GM19240 (cell line): Measurements from ENCODE around the gene DOK4.
"Not testable (repeated sequence)": the region's sequence is repeated elsewhere in the genome, so short reads cannot be mapped to it uniquely, and the experiment has no call there.

Experiments
- DNase-seq: peaks from one replicate; pipeline ENCODE4 v3.0.0; 2011; ENCODE audit warnings: low spot score; ENCODE audit not compliant: insufficient read length

The DOK4 gene

DNA sequence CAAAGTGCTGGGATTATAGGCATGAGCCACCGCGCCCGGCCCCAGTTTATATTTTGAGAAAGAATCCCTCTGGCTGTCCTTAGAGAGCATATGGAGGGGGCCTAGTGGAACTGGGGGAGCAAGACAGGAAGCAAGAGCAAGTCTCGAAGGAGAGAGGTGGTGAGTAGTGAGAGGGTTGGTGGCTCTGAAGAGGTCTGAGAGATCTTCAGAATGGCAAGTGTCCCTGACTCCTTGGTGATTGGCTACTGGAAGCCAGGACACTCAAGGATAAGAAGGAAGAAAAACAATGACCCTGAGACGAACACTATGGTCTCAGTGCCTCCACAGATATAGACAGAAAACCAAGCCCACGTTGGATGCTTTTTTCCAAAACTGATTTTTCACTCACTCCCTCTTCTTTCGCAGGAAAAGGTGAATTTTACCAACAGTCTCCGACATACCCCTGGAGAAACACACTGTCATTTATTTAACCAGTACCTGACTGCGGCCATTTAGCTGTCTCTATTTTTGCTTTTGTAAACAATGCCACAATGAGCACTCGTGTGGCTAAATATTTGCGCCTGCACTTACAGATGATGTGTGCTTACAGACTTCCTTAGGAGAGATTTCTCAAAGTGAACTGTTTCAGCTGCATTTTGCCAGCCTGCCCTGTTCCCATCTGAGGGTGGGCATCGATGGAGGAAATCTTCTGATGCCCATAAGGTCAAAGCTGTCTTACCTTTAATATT is 15.9 kb upstream of the DOK4 start:
- DNase-seq = no peak

DNA sequence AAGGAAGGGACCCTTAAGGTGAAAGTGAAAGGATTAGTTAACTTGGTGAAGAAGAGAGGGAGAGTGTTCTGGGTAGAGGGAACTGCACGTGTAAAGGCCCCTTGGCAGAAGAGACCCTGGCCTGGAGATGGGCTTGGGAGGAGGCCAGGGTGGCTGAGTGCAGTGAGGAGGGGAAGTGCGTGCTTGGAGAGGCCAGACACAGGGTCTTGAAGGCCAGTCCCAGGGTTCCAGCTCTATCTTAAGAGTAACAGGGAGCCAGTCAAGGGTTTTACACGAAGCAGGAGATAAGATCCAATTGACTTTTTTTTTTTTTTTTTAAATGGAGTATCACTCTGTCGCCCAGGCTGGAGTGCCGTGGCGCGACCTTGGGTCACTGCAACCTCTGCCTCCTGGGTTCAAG is 15.2 kb upstream of the DOK4 start:
- DNase-seq = no peak

DNA sequence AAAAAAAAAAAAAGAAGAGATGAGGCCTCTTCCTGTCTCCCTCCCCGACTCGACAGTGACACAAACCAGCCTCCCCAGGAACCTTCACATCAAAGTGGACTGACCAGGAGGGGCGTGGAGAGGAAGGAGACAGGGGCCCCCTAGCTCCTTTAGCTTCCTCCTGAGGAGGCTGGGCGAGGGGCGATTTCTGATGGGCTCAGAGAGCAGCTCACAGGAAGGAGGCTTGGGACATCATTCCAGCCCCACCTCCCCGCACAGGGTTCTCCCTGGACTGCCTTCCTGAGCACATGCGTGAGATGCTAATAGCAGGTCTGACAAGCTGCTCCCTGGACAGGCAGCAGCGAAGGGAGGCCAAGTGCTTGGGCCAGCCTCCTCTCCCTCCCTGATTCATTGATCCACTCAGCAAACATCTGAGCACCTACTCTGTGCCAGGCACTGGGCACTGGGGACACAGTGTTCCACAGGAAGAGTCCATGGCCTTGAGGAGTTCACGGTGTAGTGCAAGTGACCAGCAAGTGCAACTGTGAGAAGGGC is 14.4 kb upstream of the DOK4 start:
- no peak for DNase-seq

DNA sequence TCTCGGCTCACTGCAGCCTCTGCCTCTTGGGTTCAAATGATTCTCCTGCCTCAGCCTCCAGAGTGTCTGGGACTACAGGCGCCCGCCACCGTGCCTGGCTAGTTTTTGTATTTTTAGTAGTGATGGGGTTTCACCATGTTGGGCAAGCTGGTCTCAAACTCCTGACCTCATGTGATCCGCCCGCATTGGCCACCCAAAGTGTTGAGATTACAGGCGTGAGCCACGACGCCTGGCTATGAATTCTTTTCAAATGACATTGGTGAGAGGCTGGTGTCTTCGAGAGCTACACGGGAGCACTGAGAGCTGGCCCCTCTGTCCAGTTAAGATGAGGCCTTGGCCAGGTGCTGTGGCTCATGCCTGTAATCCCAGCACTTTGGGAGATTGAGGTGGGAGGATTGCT is 13.6 kb upstream of the DOK4 start:
- not testable (repeated sequence) for DNase-seq

DNA sequence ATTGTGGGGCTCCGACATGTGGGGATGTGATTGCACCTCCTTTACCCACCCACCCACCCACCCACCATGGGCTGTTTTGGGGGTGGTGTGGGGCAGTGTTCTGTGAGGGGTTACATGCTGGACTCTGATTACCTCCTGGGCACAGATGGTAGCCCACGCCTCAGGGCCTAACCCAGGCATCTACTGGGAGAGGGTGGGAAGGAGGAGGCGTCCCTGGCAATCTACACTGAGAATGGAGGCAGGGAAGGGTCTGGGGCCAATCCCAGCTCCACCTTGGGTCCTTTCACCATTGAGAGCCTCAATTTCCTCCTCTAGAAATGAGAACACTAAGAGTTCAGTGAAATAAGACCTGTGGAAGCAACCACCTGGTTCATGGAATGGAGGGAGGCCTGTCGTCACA is 11.7 kb upstream of the DOK4 start:
- no peak for DNase-seq

DNA sequence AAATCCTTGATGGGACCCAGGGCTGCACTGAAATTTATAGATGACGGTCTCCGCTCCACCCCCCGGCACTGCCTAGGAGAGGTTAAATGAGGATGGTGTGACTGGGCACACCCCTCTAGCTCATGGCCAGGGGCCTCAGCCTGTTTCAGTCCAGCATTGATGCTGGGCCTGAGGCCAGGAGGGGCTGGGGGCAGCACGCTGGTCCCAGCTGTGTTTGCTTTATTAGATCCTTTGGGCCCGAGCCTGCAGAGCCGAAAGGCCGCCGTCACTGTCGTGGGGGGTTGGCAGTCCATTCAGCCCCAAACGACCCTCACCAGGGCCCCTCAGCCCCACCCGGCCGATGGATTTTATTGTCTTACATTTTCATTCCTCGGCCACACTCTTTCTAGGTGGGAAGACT is 10.8 kb upstream of the DOK4 start:
- no peak for DNase-seq

DNA sequence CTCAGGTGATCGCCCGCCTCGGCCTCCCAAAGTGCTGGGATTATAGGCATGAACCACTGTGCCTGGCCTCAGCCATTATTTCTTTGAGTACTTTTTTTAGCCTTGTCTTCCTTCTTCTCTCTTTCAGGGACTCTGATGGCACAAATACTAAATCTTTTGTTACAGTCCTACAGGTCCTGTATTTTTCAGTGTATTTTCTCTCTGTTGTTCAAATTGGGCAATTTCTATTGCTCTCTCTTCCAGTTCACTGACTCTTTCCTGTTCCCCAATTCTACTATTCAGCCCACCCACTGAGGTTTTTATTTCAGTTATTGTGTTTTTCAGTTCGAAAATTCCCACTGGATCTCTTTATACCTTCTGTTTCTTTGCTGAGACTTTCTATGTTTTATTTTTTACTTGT is 7.5 kb upstream of the DOK4 start:
- DNase-seq = no peak

DNA sequence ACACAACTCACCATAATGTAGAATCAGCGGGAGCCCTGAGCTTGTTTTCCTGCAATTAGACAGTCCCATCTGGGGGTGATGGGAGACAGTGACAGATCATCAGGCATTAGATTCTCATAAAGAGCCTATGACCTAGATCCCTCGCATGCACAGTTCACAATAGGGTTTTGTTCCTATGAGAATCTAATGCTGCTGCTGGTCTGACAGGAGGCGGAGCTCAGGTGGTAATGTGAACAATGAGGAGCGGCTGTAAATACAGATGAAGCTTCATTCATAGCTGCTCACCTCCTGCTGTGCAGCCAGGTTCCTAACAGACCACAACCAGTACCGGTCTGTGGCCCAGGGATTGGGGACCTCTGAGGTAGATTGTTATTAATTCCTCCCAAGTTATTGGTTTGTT is 2.9 kb upstream of the DOK4 start:
- no peak for DNase-seq

DNA sequence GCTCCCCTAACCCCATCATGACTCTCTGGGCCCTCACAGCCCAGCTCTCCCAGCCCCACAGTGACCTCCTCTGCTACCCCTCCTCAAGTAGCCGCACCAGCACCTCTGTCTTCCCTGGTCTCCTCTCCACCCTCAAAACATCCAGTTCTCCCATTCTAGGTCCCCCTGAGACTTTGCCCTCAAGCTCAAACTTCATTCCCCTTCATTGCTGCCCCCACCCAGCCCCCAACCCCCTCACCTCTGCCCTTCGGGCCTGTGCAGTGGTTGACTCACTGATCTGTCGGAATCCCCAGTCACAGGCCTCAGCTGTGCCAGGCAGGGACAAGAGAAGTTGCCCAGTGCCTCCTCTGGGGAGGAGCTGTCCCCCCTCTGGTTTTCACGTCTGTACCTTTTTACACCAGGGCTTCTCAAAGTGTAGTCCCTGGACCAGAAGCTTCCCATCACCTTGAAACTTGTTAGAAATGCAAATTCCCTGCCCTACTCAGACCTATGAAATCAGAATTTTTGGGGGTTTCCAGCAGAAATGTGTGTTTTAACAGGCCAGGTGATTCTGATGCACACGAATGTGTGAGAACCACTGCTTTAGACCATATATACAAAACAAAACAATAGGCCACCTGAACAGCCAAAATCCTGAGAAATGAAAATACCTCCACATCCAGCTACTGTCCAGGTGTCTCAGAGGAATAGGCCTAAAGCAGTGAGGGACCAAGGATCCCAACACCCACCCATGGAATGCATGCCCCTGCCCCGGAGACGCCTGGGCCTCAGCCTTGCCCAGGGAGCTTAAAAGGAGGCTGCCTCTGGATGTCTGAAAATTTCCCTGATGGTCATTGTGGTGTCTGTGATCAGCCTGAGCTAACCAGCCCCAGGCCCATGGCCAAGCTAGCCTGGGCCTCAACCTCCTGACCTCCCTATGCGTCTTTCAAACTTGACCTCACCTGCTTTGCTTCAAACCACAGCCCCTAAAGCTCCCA is 853 bp upstream of the DOK4 start:
- no peak for DNase-seq

DNA sequence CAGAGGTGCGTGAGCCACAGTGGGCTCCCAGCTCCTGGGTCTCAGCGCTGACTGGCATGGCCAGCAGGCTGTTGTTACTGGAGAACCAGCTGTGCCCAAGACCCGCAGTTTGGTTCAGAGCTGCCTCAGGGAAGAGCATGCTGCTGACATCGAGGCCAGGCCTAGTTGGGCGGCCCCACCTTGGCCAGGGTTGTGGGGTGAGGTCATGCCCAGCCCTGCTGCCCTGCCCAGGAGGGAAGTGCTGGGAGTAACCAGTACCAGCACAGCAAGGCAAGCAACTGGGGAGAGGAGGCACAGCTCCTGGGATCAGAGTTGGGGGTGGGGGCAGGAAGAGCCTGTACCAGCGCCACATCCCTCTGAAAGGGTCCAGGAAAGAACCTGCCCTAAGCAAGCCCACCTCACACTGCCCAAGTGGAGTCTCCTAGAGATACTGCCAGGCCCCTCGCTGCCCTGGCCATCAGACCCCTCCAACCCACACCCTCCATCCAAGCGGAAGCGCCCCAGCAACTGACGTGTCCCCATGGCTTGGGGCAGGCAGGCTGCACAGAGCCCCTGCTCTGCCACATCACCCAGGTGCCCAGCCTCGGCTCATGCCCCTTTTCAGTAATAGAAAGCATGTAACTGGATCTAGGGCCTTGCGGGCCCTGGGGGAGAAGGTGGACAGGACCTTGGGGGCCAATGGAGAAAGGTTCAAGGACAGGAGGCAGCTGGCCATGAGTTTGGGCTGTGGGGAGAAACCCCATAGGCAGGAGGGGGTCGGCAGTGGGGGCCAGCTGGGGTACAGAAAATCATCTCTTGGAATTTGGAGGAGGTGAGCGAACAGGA is 990 bp downstream of the DOK4 start:
- no peak for DNase-seq

DNA sequence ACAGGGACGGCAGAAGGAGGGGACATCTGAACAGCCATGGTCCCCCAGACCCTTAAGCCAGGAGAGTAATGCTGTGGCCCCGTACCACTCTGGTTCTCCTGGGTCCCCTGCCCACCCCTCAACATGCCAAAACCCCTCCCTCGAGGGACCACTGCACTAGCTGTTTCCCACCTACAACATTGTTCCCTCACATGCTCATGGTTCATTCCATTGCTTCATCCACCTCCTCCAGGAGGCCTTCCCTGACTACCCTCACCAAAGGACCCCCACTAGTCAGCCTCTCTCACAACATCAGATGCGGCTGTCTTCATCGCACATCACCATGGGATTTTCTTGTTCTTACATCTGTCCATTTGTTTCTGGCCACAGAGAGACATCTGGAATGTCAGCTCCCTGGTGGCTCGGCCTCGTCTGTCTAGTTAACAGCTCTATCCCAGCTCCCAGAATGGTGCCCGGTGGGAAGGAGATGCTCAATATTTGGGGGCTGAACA is 1.7 kb downstream of the DOK4 start:
- no peak for DNase-seq

DNA sequence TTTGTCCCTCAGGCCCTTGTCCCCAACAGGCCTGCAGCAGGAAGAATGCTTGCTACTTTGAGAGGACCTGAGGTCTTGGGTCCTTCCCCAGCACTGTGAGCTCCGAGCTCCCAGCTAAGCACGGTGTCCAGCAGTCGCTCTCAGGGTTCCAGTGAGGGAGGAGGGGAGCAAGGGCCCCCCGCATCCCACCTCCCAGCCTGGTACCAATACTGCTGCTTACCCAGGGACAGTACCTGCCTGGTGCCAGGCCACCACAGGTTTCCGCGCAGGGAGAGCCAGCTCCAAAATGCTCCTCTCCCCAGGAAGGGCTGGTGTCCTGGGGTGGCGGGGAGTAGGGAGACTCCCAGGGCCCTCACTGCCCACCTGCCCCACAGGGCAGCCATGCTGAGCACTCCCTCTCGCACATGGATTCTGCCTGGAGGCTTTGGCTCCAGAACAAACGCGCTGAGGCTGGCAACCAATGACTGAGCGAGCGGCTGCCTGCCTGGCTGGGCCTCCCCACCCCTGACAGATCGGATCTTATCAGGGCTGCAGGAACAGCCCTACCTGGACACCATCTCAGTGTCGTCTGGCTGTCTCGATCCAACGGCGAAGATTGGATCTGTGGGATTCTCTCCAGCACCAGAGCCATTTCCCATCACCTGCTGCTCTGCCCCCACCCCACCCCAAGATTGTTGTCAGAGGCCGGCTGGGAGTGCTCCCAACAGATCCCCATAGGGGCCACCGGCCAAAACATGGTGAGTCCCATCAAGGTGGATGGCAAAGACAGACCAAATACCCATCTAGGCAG is 2.4 kb downstream of the DOK4 start:
- no peak for DNase-seq

DNA sequence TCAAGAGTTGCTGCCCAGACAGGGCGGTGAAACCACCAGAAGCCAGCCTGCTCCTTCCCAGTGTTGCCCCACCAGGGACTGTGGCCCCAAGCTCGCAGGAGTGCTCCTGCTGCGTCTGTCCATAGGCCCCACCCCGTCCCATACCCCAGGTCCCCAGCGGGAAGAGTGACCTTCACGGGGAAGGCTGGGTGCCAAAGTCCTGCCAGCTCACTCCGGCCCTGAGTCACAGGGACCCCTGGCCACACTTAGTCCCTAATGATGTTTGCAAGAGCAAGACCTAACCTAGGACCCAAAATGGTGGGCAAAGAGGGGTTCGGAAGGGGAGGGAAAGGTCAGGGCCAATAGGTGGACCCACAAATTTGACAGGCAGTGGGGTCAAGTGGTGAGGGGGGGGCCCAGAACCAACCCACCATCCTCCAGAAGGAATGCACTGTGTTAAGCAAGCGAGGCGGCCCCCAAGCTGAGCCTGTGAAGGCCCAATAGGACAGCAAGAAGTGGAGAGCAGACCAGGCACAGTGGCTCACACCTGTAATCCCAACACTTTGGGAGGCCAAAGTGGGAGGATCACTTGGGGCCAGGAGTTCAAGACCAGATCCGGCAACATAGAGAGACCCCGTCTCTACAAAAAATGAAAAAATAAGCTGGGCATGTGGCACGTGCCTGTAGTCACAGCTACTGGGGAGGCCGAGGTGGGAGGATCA is 3.3 kb downstream of the DOK4 start:
- DNase-seq = no peak

DNA sequence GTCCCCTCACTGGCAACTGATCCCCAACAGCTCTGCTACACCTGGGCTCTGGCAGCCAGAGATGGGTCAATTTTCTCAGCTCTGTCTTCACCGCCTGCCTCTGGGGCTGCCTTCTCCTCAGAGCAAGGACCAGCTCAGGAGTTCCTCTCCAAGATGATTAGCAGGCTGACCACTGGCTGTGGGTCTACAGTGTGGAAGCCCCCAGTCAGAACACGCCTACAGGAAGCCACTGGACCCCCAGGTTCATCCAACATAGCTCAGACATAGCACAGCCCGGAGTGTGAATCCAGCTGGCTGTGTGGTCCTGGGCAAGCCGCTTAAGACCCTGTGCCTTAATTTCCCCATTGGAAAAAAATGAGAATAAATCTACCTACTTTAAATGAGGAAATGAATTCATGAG is 4.9 kb downstream of the DOK4 start:
- no peak for DNase-seq

DNA sequence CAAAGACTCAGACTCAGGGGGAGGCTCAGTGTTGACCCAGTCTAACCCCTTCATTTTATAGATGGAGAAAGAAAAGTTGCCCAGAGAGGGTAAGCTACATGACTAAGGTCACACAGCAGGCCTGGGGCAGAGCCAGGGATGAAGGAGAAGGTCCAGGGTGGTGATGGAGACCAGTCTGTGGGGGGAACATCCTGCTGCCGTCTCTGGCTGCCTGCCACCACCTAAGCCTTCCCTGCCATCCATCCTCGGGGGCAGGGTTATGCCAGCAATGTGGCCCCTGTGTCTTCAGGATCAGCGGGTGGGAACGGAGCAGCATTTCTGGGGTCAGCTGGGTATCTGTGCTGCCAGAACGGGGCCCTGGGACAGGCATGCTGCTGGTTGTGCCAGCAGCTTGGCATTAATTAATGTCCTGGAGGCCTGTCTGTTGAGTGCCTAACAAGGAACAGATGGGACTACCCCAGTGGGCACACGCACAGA is 5.5 kb downstream of the DOK4 start:
- DNase-seq = no peak

DNA sequence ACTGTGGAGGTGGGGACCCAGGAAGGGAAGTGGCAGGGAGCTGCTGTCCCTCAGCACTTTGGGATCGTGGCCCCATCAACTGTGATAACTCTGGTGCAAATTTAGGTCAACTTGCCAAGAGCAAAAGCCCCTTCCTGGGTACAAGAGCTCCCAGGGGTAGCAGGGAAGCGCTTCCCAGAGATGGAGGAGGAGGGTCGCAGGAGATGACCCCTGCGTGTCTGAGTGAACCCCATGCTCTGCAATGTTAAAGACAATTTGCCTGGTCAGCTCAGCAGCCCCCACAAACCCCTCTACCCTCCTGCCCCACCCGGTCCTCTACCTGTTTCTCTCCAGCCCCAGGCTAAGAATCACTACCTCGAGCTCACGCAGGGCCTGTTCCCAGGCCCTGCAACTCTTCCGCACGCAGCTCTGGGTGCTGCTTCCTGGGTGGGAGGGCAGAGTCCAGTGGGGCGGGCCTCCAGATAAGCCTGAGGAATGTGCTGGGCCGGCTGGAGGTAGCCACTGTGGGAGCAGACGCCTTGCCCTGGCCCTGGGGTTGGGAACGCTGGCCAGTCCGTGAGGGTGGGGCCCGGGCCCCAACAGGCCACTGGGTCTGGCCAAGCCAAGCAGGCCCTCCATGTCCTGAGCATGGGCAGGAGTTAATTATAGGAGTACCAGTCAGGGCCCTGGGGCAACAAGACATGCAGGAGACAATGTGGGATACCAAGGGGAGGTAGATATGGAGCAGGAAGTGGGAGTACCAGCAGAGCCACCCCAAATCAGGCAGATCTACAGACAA is 6.1 kb downstream of the DOK4 start:
- no peak for DNase-seq

DNA sequence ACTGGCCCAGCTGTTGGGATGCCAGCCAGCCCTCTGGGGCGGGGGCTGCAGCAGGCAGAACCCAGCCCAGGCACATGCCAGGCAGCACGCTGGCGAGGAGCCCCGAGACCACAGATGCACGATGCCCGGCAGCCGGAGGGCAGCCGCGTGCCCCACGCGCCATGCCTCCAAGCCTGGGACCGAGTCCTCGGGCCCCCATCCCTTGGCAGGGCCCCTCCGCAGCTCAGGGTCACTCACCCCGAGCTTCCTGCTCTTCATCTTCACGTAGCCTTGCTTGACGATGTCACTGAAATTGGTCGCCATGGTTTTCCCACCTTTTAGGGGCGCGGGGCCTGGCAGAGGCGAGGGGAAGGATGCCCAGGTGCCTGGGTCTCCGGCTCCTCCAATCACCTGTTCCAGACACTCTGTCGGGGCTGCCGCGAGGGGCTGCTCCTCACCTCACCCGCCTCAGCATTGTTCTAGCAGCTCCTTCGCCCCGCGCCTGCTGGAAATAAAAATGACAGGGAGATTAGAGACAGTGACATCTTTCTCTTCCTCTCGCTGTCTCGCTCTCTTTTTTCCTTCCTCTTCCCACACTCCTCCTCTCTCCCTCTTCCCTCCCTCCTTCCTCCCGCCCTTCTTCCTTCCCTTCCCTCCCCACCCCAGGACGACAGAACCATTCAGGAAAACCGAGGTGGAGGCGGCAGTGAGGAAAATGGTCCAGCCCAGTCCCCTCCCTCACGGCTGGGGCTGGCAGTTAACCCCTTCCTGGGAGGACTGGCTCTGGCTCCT is 6.9 kb downstream of the DOK4 start:
- no peak for DNase-seq
